GM18498 (cell line): ENCODE measurements around the gene ANKRD55.
"Not testable (repeated sequence)": the region's sequence is repeated elsewhere in the genome, so short reads cannot be mapped to it uniquely, and the experiment has no call there.

Experiments used
- ATAC-seq: cut with Tn5 transposase; IDR thresholded peaks from one replicate; pipeline ENCODE4 v1.9.1; 2021; ENCODE audit warnings: mild to moderate bottlenecking, moderate library complexity; ENCODE audit not compliant: unreplicated experiment

ANKRD55 gene

GRCh38 chr5:56147106-56147505 is 86.0 kb downstream of the ANKRD55 start:
- no peak for ATAC-seq

DNA sequence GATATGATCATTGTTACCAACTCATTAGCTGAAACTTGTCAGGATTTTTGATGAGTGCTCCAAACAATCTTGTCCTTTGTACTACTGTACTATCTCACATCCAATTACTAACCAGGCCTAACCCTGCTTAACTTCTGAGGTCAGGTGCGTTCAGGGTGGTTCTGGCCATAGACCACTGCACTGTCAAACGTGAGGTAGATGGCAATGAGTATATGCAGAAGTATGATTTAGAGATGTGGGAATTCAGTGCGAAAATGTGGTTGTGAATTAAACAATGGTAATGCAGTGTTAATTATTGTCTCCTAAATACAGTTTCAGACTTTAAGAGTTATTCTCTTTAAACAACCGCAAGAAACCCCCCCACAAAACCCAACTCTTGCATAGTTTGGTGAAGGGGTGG is 86.5 kb downstream of the ANKRD55 start:
- no peak for ATAC-seq

DNA sequence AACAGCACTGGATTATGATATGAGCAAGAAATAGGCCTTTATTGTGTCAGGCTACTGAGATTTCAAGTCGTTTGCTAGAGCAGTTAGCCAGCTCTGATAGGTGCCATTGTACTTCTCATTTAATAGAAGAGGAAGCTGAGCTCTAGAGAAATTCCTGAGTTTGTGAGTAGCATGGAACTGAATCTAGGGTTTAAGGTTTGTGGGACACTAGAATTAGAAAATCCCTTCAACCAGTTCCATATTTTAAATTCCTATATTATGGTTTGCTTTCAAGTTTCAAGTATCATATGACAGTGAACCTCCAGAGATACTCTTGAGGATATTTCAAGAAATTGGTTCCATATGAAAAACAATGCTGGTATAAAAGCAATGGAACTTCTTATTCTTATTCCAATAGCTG is 87.6 kb downstream of the ANKRD55 start:
- no peak for ATAC-seq

GRCh38 chr5:56145106-56145505 is 88.0 kb downstream of the ANKRD55 start:
- no peak for ATAC-seq

DNA sequence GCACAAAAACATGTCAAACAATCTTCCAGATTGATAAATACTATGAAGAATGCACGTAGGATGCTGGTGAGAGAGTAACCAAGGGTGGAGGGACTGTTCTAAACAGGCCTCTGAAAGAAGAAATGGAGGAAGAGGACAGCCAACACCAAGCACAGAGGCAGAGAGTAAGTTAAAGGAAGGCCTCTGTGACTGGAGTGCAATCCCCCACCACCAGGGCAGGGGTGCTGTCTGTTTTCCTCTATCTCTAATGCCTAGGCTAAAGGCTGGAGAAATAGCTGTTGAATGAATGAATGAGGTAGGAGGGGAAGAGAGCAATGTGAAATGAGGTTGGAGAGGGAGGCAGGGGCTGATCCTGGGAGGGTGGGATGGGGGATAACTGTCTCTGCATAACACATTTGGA is 88.9 kb downstream of the ANKRD55 start:
- ATAC-seq: no peak

DNA sequence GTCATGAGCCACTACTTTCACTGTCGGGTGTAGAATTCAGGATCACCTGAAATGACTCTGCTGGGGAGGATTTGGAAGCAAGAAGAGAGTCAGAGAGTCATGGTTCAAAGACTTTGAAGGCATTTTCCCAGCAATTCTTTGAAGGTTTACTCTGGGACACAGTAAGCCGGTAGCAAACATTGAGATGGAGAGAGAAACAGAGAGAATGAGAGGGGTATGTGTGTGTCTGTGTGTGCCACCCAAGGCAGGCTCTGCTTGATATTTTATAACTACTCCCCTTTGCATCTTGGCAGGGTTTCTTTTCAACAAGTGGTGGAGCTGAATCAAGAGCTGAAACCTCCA is 89.8 kb downstream of the ANKRD55 start:
- ATAC-seq: no peak

GRCh38 chr5:56142614-56143372 is 90.3 kb downstream of the ANKRD55 start:
- peak; percentile 91 for ATAC-seq

DNA sequence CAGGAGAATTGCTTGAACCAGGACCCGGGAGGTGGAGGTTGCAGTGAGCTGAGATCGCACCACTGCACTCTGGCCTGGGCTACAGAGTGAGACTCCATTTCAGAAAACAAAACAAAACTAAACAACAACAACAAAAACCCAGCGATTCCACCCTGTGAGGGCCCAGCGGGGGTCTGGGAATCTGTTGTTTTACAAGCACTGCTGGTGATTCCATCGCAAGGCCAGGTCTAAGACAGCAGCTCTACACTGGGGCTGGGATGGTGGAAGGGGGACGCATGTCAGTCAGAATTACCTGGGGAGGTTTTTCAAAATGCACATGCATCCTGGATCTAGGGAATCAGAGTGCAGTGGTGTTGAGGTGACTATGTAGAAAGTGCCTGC is 90.9 kb downstream of the ANKRD55 start:
- ATAC-seq: no peak

GRCh38 chr5:56140073-56140472 is 93.1 kb downstream of the ANKRD55 start:
- no peak for ATAC-seq

- ATAC-seq: no peak
These were observed 102.5 kb downstream of the ANKRD55 start for GRCh38 chr5:56130664-56131063.

DNA sequence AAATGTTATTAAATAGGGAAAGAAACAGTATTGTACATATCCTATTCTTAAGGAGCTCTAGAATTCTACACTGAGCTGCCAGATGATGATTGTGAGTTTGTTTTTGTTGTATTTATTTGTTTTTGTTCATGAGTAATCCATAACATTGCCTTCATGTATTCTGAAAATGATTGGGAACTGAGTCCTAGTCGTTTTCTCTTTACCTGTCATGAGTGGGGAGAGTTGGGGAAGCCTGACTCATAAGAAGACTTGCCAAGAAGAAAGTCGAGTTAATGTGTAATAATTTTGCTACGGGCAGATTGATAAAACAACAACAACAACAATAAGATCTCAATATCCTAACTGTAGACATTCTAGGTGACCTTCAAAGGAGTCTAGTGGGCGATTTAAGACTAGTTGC is 103.8 kb downstream of the ANKRD55 start:
- no peak for ATAC-seq

DNA sequence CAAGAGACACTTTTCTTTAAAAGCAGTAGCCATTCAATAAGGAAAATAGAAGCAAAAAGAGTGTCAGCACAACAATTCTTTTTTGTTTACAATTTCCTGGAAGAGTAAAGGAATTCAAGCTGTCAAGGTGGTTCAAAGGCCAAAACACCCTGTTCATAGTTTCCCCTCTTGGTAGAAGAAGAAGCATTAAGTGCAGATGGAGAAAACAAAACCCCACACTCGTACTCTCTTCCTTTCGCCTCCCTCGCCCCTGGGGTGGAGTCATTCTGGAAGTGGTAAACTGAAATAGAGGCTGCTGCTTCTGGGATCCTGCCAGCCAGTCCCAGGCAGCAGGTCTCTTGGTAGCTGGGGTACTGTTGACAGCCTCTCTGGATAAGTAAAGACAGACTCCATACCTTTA is 105.0 kb downstream of the ANKRD55 start:
- ATAC-seq: no peak

DNA sequence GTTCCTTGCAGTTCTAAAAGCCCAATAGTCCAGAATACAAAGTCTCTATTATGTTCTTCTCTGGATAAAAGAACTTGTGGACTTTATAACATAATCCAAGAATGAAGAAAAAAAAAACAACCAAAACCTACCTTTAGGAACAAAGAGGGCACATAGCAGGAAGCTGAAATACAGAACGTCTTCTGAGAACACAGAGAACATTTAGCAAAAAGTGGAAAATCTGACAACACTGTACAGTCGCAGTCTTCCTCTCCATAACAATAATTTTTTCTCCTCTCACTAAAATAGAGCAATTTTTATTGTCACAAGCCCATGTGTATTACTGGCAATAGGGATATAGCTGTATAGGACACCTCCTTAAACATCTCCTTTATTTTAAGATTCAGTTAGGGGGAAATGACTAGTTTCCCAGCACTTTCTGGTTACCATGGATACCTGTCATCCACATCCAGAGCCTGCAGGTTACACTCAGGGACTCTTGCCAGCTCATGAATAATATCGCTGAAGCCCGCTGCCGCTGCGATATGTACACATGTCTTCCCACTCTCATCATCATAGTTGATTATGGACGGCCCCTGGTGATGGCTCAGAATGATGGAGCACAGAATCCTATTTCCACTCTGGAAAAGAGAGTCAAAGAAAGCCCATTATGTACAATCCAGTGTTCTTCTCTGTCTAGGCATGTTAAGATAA is 106.5 kb downstream of the ANKRD55 start:
- no peak for ATAC-seq

- no peak for ATAC-seq
These were observed 109.4 kb downstream of the ANKRD55 start for GRCh38 chr5:56123531-56124243.

DNA sequence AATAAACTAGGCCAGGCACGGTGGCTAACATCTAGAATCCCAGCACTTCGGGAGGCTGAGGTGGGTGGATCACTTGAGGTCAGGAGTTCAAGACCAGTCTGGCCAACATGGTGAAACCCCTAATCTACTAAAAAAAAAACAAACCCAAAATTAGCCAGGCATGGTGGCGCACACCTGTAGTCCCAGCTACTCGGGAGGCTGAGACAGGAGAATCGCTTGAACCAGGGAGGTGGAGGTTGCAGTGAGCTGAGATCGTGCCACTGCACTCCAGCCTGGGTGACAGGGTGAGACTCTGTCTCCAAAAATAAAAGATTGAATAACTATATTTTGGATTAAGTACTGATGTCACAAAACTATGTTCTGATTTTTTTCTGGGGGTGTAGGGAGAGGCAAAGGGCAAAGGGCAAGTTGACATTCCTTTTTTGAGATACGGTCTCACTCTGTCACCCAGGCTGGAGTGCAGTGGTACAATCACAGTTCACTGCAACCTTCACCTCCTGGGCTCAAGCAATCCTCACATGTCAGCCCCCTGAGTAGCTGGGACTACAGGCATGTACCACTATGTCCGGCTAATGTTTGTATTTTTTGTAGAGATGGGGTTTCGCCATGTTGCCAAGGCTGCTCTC is 110.7 kb downstream of the ANKRD55 start:
- ATAC-seq: not testable (repeated sequence)

GRCh38 chr5:56119050-56119449 is 114.1 kb downstream of the ANKRD55 start:
- ATAC-seq: no peak

DNA sequence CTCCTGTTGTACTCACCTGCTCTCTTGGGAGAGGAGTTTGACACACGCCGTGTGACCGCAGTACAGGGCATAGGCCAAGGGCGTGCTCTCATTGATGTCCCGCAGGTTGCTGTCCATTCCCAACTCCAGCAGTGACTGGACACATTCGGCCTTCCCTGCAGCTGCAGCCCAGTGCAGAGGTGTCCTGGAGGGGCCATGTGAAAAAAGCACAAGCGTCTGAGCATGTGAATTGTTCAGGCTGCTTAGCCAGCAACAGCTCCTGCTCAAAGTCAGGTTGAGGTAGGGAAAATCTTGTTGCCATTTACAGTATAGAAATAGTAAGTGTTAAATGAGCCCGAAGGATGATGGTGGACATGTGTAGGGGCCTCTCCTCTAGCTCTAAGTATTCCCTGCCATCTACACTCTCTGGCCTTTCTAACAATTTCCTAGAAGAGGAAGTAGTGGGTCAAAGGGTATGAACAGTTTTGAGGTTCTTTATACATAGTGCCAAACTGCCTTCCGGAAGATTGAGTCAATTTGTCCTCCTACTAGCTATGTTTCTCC is 116.5 kb downstream of the ANKRD55 start:
- no peak for ATAC-seq

DNA sequence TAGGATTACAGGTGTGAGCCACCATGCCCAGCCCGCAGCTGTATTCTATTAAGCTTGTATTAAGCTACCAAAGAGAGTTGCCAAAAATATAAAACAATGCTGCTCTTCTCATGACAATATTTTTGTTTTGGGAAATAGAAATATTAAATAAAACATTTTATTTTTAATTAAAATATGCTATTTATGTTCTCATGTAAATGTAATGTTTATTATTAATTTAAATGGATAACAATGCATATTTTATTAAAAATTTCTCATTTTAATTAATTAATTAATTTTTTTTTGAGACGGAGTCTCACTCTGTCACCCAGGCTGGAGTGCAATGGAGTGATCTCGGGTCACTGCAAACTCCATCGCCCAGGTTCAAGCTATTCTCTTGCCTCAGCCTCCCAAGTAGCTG is 117.5 kb downstream of the ANKRD55 start:
- ATAC-seq: no peak

DNA sequence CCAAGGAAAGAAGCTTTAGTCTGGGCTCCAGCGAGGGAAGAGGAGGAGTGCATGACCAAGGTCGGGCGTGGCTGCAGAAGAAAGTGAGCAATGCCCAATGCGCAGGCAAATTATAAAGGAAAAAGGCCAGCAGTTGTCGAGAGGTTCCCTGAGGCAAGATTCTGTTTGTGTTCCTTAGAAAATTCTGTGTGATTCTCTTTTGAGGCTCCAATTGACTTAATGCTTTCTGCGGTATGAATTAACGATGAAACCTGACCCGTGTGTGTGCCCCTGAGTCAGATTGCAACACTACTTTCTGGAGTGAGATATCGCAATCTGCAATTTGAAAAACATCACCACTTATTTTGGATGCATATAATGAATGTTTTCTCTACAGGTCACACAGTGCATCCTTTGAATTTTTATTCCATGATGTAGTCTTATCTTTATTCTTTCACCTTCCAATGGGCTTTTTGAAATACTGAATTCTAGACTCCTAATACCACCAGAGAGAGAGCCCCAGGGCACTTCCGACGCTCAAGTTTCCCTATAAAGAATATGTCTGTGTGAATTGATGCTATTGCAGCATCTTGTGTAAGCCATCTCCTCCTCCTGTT is 120.5 kb downstream of the ANKRD55 start:
- no peak for ATAC-seq

- ATAC-seq: no peak
These were observed 121.7 kb downstream of the ANKRD55 start for GRCh38 chr5:56111404-56111781.
